ENCODE measurements around the gene CADM3.

DNA sequence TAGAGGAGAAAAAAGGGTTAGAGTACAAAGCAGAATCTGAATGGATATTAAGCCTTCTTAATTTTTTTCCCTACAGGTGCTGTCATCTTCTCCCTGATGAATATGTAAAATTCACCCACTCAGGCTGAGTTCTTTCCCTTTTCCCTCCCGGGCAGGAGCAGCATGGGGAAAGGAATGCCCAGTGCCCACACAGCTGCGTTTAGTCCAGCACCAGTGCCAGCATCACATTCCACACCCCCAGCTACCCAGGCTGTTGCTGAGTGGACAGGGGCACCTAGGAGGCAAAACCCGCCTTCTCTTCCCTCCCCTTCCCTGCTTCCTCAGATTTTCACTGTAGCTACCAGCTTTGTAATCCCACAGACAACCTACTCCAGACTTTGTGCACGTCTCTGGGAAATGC lies 3.4 kb upstream of the CADM3 start:
- TF ChIP-seq, protein P1, sequence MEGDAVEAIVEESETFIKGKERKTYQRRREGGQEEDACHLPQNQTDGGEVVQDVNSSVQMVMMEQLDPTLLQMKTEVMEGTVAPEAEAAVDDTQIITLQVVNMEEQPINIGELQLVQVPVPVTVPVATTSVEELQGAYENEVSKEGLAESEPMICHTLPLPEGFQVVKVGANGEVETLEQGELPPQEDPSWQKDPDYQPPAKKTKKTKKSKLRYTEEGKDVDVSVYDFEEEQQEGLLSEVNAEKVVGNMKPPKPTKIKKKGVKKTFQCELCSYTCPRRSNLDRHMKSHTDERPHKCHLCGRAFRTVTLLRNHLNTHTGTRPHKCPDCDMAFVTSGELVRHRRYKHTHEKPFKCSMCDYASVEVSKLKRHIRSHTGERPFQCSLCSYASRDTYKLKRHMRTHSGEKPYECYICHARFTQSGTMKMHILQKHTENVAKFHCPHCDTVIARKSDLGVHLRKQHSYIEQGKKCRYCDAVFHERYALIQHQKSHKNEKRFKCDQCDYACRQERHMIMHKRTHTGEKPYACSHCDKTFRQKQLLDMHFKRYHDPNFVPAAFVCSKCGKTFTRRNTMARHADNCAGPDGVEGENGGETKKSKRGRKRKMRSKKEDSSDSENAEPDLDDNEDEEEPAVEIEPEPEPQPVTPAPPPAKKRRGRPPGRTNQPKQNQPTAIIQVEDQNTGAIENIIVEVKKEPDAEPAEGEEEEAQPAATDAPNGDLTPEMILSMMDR (IDR thresholded peaks at IDR 0.05): no peak
- no peak for TF ChIP-seq POLR2A (IDR thresholded peaks at IDR 0.05)

All from tibial nerve (tissue), 3 donors.